Measurements from ENCODE around the gene CREB3L2.

The CREB3L2 gene

DNA sequence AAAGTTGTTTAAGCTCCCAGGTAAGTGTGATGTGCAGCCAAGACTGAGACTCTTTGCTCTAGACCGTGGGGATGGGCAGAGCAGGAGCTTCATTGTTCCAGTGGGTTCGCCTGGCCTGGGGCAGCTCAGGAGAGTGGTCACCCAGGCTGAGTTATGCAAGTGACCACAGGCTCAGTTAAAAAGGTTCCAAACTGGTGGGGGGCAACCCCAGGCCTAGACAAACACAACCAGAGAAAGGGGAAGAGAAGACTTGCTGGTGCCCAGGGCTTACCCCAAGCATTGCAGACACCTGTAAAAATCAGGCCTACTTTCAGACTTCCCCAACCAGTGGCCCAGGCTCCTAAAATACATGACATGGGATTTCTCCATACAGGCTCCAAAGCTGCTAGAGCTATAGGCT is 21.6 kb downstream of the CREB3L2 start:
- Histone ChIP-seq H3K27me3 (ENCODE audit: insufficient read depth, low read length) (no peaks in the 10 kb centered on the region), H3K9ac (ENCODE audit: low read length) (no peak overlapping the region), H2BK120ac (ENCODE audit: insufficient read depth, low read length, poor library complexity) (no peak overlapping the region), H2AK5ac (ENCODE audit: low read length) (no peak overlapping the region), H2BK5ac (ENCODE audit: low read depth, low read length, poor library complexity) (no peak overlapping the region), H4K8ac (ENCODE audit: low read depth, low read length) (no peak overlapping the region), H3K4ac (ENCODE audit: low read depth, low read length) (peak overlapping the region; percentile 92), H3K27ac (ENCODE audit: low read depth, low read length) (peak overlapping the region; percentile 2), H4K12ac (ENCODE audit: low read depth, low read length) (no peak overlapping the region), H3K4me2 (ENCODE audit: low read length) (no peak overlapping the region), H3K36me3 (ENCODE audit: control insufficient read depth in 1 of 2, insufficient read depth in 2 of 2, low read length in 2 of 2) (peaks cover 9 to 12% of the 10 kb centered on the region in 2 experiments), H4K91ac (ENCODE audit: low read depth, low read length) (no peak overlapping the region), H3K18ac (ENCODE audit: low read length) (peak overlapping the region; percentile 25), H3K4me1 (ENCODE audit: control insufficient read depth in 1 of 2, insufficient read depth in 2 of 2, low read length in 2 of 2) (peaks cover 39 to 61% of the 10 kb centered on the region in 2 experiments), H3K79me2 (ENCODE audit: control insufficient read depth, insufficient read depth, low read length, poor library complexity) (peaks cover 37% of the 10 kb centered on the region), H2BK12ac (ENCODE audit: low read length) (no peak overlapping the region), H2AFZ (ENCODE audit: insufficient read depth, low read length, poor library complexity) (no peak overlapping the region), H3K14ac (ENCODE audit: low read length) (no peak overlapping the region), H3K23ac (ENCODE audit: low read length) (no peak overlapping the region), H3K9me3 (ENCODE audit: insufficient read depth, low read depth, low read length) (no peaks in the 10 kb centered on the region), H3K79me1 (ENCODE audit: low read length) (peaks cover 16% of the 10 kb centered on the region), H3K4me3 (ENCODE audit: low read depth, low read length) (no peak overlapping the region)
- no CpG with 5 or more reads among the region's 2 CpGs for WGBS (ENCODE audit: extremely low coverage, insufficient coverage, insufficient read length)
- no peak for DNase-seq

DNA sequence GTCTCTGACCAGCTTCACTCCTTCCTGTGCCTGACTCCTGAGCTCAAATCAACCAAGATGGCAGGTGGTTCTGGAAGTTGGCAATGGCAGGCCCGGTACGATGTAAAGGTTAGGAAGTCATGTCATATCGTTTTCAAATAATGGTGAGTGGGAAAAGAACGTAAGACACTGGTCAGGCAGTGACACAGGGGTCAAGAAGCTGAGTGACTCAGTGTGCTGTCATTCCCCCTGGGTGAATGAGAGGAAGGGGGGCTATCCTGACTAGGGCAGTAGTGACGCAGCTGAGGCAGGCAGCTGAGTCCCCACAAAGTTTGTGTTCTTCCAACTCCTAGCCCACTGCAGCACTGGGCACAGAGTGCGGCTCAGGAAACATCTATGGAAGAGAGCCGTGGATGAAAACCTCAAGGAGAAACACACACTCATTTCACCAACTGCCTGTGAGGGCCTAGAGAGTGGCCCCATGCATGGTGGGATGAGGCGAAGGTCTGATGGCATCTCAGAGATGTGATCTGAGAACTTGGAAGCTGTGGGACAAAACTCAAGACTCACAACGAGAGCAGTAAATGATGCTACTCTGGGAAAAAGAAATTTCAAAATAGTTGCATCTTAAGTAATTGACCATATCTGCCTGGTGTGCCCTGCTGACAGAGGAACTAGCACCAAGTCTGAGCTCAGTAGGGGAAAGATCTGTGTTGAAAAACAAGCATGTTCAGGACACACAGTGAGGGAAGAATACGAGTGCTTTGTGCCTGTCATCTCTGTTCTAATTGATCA is 23.2 kb downstream of the CREB3L2 start:
- Histone ChIP-seq H3K9me3 (ENCODE audit: insufficient read depth, low read depth, low read length) (no peaks in the 10 kb centered on the region), H3K4ac (ENCODE audit: low read depth, low read length) (peak overlapping the region; percentile 4), H3K23ac (ENCODE audit: low read length) (no peak overlapping the region), H3K9ac (ENCODE audit: low read length) (no peak overlapping the region), H4K91ac (ENCODE audit: low read depth, low read length) (peak overlapping the region; percentile 5), H3K36me3 (ENCODE audit: control insufficient read depth in 1 of 2, insufficient read depth in 2 of 2, low read length in 2 of 2) (peaks cover 10 to 12% of the 10 kb centered on the region in 2 experiments), H2AFZ (ENCODE audit: insufficient read depth, low read length, poor library complexity) (no peak overlapping the region), H3K79me1 (ENCODE audit: low read length) (peaks cover 12% of the 10 kb centered on the region), H3K4me3 (ENCODE audit: low read depth, low read length) (no peak overlapping the region), H2BK120ac (ENCODE audit: insufficient read depth, low read length, poor library complexity) (no peak overlapping the region), H3K4me1 (ENCODE audit: control insufficient read depth in 1 of 2, insufficient read depth in 2 of 2, low read length in 2 of 2) (peaks cover 34 to 55% of the 10 kb centered on the region in 2 experiments), H3K79me2 (ENCODE audit: control insufficient read depth, insufficient read depth, low read length, poor library complexity) (peaks cover 34% of the 10 kb centered on the region), H4K8ac (ENCODE audit: low read depth, low read length) (no peak overlapping the region), H3K27ac (ENCODE audit: low read depth, low read length) (peak overlapping the region; percentile 35), H3K14ac (ENCODE audit: low read length) (no peak overlapping the region), H2AK5ac (ENCODE audit: low read length) (no peak overlapping the region), H2BK12ac (ENCODE audit: low read length) (no peak overlapping the region), H3K4me2 (ENCODE audit: low read length) (peak overlapping the region; percentile 11), H3K18ac (ENCODE audit: low read length) (no peak overlapping the region), H3K27me3 (ENCODE audit: insufficient read depth, low read length) (no peaks in the 10 kb centered on the region), H4K12ac (ENCODE audit: low read depth, low read length) (no peak overlapping the region), H2BK5ac (ENCODE audit: low read depth, low read length, poor library complexity) (peak overlapping the region; percentile 3)
- DNase-seq, result peak; percentile 89
- WGBS (ENCODE audit: extremely low coverage, insufficient coverage, insufficient read length), result no CpG with 5 or more reads among the region's 10 CpGs

- no peak overlapping the region for H3K4me3 ChIP-seq (ENCODE audit: low read depth, low read length)
- H4K8ac ChIP-seq (ENCODE audit: low read depth, low read length), result no peak overlapping the region
- no peak overlapping the region for H4K91ac ChIP-seq (ENCODE audit: low read depth, low read length)
- no peak overlapping the region for H4K12ac ChIP-seq (ENCODE audit: low read depth, low read length)
- peaks cover 12% of the 10 kb centered on the region for H3K79me1 ChIP-seq (ENCODE audit: low read length)
- H3K4ac ChIP-seq (ENCODE audit: low read depth, low read length), result peak overlapping the region; percentile 18
- no peak overlapping the region for H2BK5ac ChIP-seq (ENCODE audit: low read depth, low read length, poor library complexity)
- H3K18ac ChIP-seq (ENCODE audit: low read length), result no peak overlapping the region
- WGBS (ENCODE audit: extremely low coverage, insufficient coverage, insufficient read length), result no CpG with 5 or more reads among the region's 4 CpGs
- no peak overlapping the region for H2BK120ac ChIP-seq (ENCODE audit: insufficient read depth, low read length, poor library complexity)
- no peak overlapping the region for H2BK12ac ChIP-seq (ENCODE audit: low read length)
- no peak overlapping the region for H3K14ac ChIP-seq (ENCODE audit: low read length)
- H3K9me3 ChIP-seq (ENCODE audit: insufficient read depth, low read depth, low read length), result no peaks in the 10 kb centered on the region
- H2AFZ ChIP-seq (ENCODE audit: insufficient read depth, low read length, poor library complexity), result no peak overlapping the region
- H3K23ac ChIP-seq (ENCODE audit: low read length), result no peak overlapping the region
- peaks cover 35% of the 10 kb centered on the region for H3K79me2 ChIP-seq (ENCODE audit: control insufficient read depth, insufficient read depth, low read length, poor library complexity)
- H3K27ac ChIP-seq (ENCODE audit: low read depth, low read length), result no peak overlapping the region
- H3K36me3 ChIP-seq (ENCODE audit: control insufficient read depth in 1 of 2, insufficient read depth in 2 of 2, low read length in 2 of 2), result peaks cover 7 to 10% of the 10 kb centered on the region in 2 experiments
- H3K9ac ChIP-seq (ENCODE audit: low read length), result no peak overlapping the region
- DNase-seq, result no peak
- no peak overlapping the region for H2AK5ac ChIP-seq (ENCODE audit: low read length)
- H3K4me1 ChIP-seq (ENCODE audit: control insufficient read depth in 1 of 2, insufficient read depth in 2 of 2, low read length in 2 of 2), result peaks cover 29 to 47% of the 10 kb centered on the region in 2 experiments
- H3K4me2 ChIP-seq (ENCODE audit: low read length), result no peak overlapping the region
- no peaks in the 10 kb centered on the region for H3K27me3 ChIP-seq (ENCODE audit: insufficient read depth, low read length)
Observed at GRCh38 chr7:137977173-137977572, 24.7 kb downstream of the CREB3L2 start.

DNA sequence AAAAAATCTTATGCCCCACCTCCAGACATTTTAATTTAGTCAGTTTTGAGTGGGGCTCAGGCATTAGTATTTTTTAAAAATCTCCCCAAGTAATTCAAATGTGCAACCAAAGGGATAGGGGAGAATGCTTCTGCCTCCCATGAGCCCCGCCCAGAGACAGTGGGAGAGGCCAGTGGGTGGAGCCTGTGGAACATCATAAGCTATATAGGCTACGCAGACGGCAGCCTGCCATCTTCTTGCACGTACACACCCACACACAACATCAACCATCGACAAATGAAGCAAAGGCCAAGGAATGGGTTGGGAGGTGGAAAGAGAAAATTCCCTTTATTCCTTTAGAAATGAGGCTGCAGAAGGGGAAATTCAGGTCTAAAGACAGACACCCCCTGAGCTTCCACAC is 25.2 kb downstream of the CREB3L2 start:
- no CpG with 5 or more reads among the region's 5 CpGs for WGBS (ENCODE audit: extremely low coverage, insufficient coverage, insufficient read length)
- H3K14ac ChIP-seq (ENCODE audit: low read length), result no peak overlapping the region

More for the DNA sequence above, 25.2 kb downstream of the CREB3L2 start:
- Histone ChIP-seq H2BK120ac (ENCODE audit: insufficient read depth, low read length, poor library complexity) (no peak overlapping the region), H3K79me1 (ENCODE audit: low read length) (peaks cover 12% of the 10 kb centered on the region), H3K79me2 (ENCODE audit: control insufficient read depth, insufficient read depth, low read length, poor library complexity) (peaks cover 32% of the 10 kb centered on the region), H3K4me3 (ENCODE audit: low read depth, low read length) (no peak overlapping the region), H3K27ac (ENCODE audit: low read depth, low read length) (no peak overlapping the region), H3K4me2 (ENCODE audit: low read length) (no peak overlapping the region), H4K12ac (ENCODE audit: low read depth, low read length) (no peak overlapping the region), H2BK12ac (ENCODE audit: low read length) (no peak overlapping the region), H2BK5ac (ENCODE audit: low read depth, low read length, poor library complexity) (no peak overlapping the region), H3K27me3 (ENCODE audit: insufficient read depth, low read length) (no peaks in the 10 kb centered on the region), H3K9ac (ENCODE audit: low read length) (no peak overlapping the region), H3K4me1 (ENCODE audit: control insufficient read depth in 1 of 2, insufficient read depth in 2 of 2, low read length in 2 of 2) (peaks cover 29 to 42% of the 10 kb centered on the region in 2 experiments), H2AFZ (ENCODE audit: insufficient read depth, low read length, poor library complexity) (no peak overlapping the region), H2AK5ac (ENCODE audit: low read length) (no peak overlapping the region), H3K18ac (ENCODE audit: low read length) (no peak overlapping the region), H3K23ac (ENCODE audit: low read length) (no peak overlapping the region), H3K9me3 (ENCODE audit: insufficient read depth, low read depth, low read length) (no peaks in the 10 kb centered on the region), H4K8ac (ENCODE audit: low read depth, low read length) (no peak overlapping the region), H3K36me3 (ENCODE audit: control insufficient read depth in 1 of 2, insufficient read depth in 2 of 2, low read length in 2 of 2) (peaks cover 6 to 10% of the 10 kb centered on the region in 2 experiments), H4K91ac (ENCODE audit: low read depth, low read length) (no peak overlapping the region), H3K4ac (ENCODE audit: low read depth, low read length) (peak overlapping the region; percentile 18)
- DNase-seq, result no peak
